Glutamatergic neuron (in vitro differentiated cells): ENCODE measurements around the gene HIF3A. TPM values are rescaled to one million over a fixed set of nuclear protein-coding genes. Genes with fewer than 3 reads are reported as not detected.
A peak's percentile ranks its signal among the peaks of the same experiment; 100 is the strongest.

Experiments
- DNase-seq: peaks from one replicate; pipeline ENCODE4 v3.0.0; 2022
- H3K27ac Mint-ChIP-seq: one replicate; pipeline ENCODE4 v1.8.0; 2020; ENCODE audit warnings: mild to moderate bottlenecking, mixed read lengths, inconsistent platforms; ENCODE audit not compliant: unreplicated experiment
- H3K27me3 Mint-ChIP-seq: one replicate; pipeline ENCODE4 v1.8.0; 2020; ENCODE audit warnings: mild to moderate bottlenecking, moderate library complexity, mixed read lengths, inconsistent platforms; ENCODE audit not compliant: unreplicated experiment
- H3K36me3 Mint-ChIP-seq: one replicate; pipeline ENCODE4 v1.8.0; 2020; ENCODE audit warnings: mild to moderate bottlenecking, mixed read lengths, inconsistent platforms; ENCODE audit not compliant: unreplicated experiment
- H3K4me1 Mint-ChIP-seq: one replicate; pipeline ENCODE4 v1.8.0; 2020; ENCODE audit warnings: mild to moderate bottlenecking, low read depth, mixed read lengths, inconsistent platforms; ENCODE audit not compliant: unreplicated experiment
- H3K4me3 Mint-ChIP-seq: one replicate; pipeline ENCODE4 v1.8.0; 2020; ENCODE audit warnings: mild to moderate bottlenecking, mixed read lengths, inconsistent platforms; ENCODE audit not compliant: unreplicated experiment
- H3K9me3 Mint-ChIP-seq: one replicate; pipeline ENCODE4 v1.8.0; 2020; ENCODE audit warnings: mild to moderate bottlenecking, moderate library complexity, mixed read lengths, inconsistent platforms; ENCODE audit not compliant: unreplicated experiment
- total RNA-seq: library from RNA; stranded (reverse); fragmentation: NEBNext Ultra II Directional; extraction: Animal tissue kit (Norgen Biotek cat#: 25700); gene quantifications from one replicate; pipeline ENCODE4 v1.2.1, GENCODE V29; 2021; ENCODE audit not compliant: unreplicated experiment
- TF ChIP-seq, protein P1 (sequence below): fragments of 200-600 bp; sonication (generic); IDR thresholded peaks from one replicate; pipeline ENCODE4 v1.5.0; 2021; ENCODE audit not compliant: partially characterized antibody, unreplicated experiment

HIF3A gene
- total RNA-seq, 1 donor from 2014 or later: 4.4 TPM

GRCh38 chr19:46326608-46327007 is 29.8 kb downstream of the HIF3A start:
- no peak overlapping the region for H3K27ac Mint-ChIP-seq
- H3K36me3 Mint-ChIP-seq: peaks cover 36% of the 10 kb centered on the region
- no peak for DNase-seq
- no peak overlapping the region for H3K4me3 Mint-ChIP-seq
- TF ChIP-seq, protein P1, sequence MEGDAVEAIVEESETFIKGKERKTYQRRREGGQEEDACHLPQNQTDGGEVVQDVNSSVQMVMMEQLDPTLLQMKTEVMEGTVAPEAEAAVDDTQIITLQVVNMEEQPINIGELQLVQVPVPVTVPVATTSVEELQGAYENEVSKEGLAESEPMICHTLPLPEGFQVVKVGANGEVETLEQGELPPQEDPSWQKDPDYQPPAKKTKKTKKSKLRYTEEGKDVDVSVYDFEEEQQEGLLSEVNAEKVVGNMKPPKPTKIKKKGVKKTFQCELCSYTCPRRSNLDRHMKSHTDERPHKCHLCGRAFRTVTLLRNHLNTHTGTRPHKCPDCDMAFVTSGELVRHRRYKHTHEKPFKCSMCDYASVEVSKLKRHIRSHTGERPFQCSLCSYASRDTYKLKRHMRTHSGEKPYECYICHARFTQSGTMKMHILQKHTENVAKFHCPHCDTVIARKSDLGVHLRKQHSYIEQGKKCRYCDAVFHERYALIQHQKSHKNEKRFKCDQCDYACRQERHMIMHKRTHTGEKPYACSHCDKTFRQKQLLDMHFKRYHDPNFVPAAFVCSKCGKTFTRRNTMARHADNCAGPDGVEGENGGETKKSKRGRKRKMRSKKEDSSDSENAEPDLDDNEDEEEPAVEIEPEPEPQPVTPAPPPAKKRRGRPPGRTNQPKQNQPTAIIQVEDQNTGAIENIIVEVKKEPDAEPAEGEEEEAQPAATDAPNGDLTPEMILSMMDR: no peak
- H3K9me3 Mint-ChIP-seq: peaks cover 15% of the 10 kb centered on the region
- peaks cover 8% of the 10 kb centered on the region for H3K27me3 Mint-ChIP-seq
- H3K4me1 Mint-ChIP-seq: peaks cover 2% of the 10 kb centered on the region

- no peak for DNase-seq
- TF ChIP-seq, protein P1: no peak
- Mint-ChIP-seq H3K36me3 (peaks cover 36% of the 10 kb centered on the region), H3K4me3 (no peak overlapping the region), H3K4me1 (peaks cover 2% of the 10 kb centered on the region), H3K27me3 (peaks cover 8% of the 10 kb centered on the region), H3K9me3 (peaks cover 13% of the 10 kb centered on the region), H3K27ac (no peak overlapping the region)
These were observed 31.2 kb downstream of the HIF3A start for GRCh38 chr19:46328079-46328478.

DNA sequence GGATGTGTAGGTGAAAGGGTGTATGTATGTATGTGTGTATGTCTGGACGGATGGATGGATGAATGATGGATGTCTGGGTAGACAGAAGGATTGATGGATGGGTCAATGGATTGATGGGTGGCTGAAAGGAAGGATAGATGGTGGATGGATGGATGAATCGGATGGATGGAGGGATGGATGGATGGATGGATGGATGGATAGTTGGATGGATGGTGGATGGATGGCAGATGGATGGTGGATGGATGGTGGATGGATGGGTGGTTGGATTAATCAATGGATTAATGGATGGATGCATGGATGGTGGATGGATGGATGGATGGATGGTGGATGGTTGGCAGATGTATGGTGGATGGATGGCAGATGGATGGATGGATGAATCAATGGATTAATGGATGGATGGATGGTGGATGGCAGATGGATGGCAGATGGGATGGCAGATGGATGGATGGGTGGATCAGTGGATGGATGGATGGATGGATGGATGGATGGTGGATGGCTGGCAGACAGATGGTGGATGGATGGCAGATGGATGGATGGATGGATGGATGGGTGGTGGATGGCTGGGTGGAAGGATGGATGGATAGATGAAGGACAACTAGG is 33.6 kb downstream of the HIF3A start:
- peaks cover 33% of the 10 kb centered on the region for H3K36me3 Mint-ChIP-seq

GRCh38 chr19:46337487-46337886 is 40.6 kb downstream of the HIF3A start:
- Mint-ChIP-seq H3K4me3 (no peak overlapping the region), H3K27ac (no peak overlapping the region), H3K9me3 (peaks cover 2% of the 10 kb centered on the region), H3K27me3 (peaks cover 3% of the 10 kb centered on the region), H3K36me3 (no peaks in the 10 kb centered on the region), H3K4me1 (peaks cover 2% of the 10 kb centered on the region)
- no peak for DNase-seq
- TF ChIP-seq, protein P1: no peak

More for the DNA sequence above, 33.6 kb downstream of the HIF3A start:
- no peak for DNase-seq
- Mint-ChIP-seq H3K9me3 (peaks cover 13% of the 10 kb centered on the region), H3K27ac (peak overlapping the region; percentile 26), H3K4me3 (no peak overlapping the region), H3K27me3 (peaks cover 8% of the 10 kb centered on the region), H3K4me1 (peaks cover 2% of the 10 kb centered on the region)
- TF ChIP-seq, protein P1: no peak

GRCh38 chr19:46339446-46339845 is 42.6 kb downstream of the HIF3A start:
- H3K27ac Mint-ChIP-seq: no peak overlapping the region
- H3K4me1 Mint-ChIP-seq: peaks cover 2% of the 10 kb centered on the region
- TF ChIP-seq, protein P1: no peak

More at GRCh38 chr19:46339446-46339845, 42.6 kb downstream of the HIF3A start:
- no peak for DNase-seq
- H3K9me3 Mint-ChIP-seq: peaks cover 2% of the 10 kb centered on the region
- H3K36me3 Mint-ChIP-seq: no peaks in the 10 kb centered on the region
- no peak overlapping the region for H3K4me3 Mint-ChIP-seq
- peaks cover 5% of the 10 kb centered on the region for H3K27me3 Mint-ChIP-seq
